Epithelial cell of proximal tubule (primary cell): ENCODE measurements around the gene IL6. TPM values are rescaled to one million over a fixed set of nuclear protein-coding genes. Genes with fewer than 3 reads are reported as not detected.
A peak's percentile ranks its signal among the peaks of the same experiment; 100 is the strongest.

Experiments
- DNase-seq: peaks from one replicate; pipeline ENCODE4 v3.0.0-alpha.2; 2011; ENCODE audit warnings: low read depth
- H3K4me3 ChIP-seq: 2 replicates; pipeline ENCODE4 v1.5.1; 2011; ENCODE audit warnings: low read depth, mild to moderate bottlenecking, low read length
- CTCF ChIP-seq: conservative IDR thresholded peaks from 2 replicates; pipeline ENCODE4 v1.5.1; 2012; ENCODE audit warnings: low read depth, mild to moderate bottlenecking, low read length
- total RNA-seq: library from RNA; depleted of rRNA; stranded (reverse); fragments of >200 nt; gene quantifications from 2 replicates; pipeline ENCODE4 v1.2.3, GENCODE V29; 2015

The IL6 gene
- total RNA-seq, 1 donor from 2014 or later = 40.4 TPM

- no peak overlapping the region for H3K4me3 ChIP-seq
- TF ChIP-seq CTCF = no peak
- no peak for DNase-seq
Measured at GRCh38 chr7:22720791-22721786, 5.9 kb upstream of the IL6 start.

GRCh38 chr7:22722536-22723180, 4.3 kb upstream of the IL6 start:
- no peak overlapping the region for H3K4me3 ChIP-seq
- no peak for DNase-seq
- TF ChIP-seq CTCF = no peak

- TF ChIP-seq CTCF = no peak
- no peak for DNase-seq
- H3K4me3 ChIP-seq = no peak overlapping the region
Measured at GRCh38 chr7:22723181-22723601, 3.8 kb upstream of the IL6 start.

GRCh38 chr7:22723637-22724036, 3.4 kb upstream of the IL6 start:
- H3K4me3 ChIP-seq = no peak overlapping the region
- no peak for TF ChIP-seq CTCF
- DNase-seq = no peak

GRCh38 chr7:22724861-22725260, 2.1 kb upstream of the IL6 start:
- no peak for TF ChIP-seq CTCF
- H3K4me3 ChIP-seq = no peak overlapping the region
- DNase-seq = no peak

- H3K4me3 ChIP-seq = no peak overlapping the region
- no peak for DNase-seq
- peak; percentile 35 for TF ChIP-seq CTCF
Measured at GRCh38 chr7:22725585-22725984, 1.4 kb upstream of the IL6 start.
